HUES48 (cell line): ENCODE results near the gene ZBTB7C.

Experiments
- H3K27ac ChIP-seq: one replicate; pipeline ENCODE4 v1.7.0; 2013; ENCODE audit warnings: low read depth, low read length, inconsistent platforms
- H3K27me3 ChIP-seq: 2 replicates; pipeline ENCODE4 v1.6.1; 2013; ENCODE audit warnings: mild to moderate bottlenecking, low read length; ENCODE audit not compliant: control insufficient read depth, insufficient read depth
- H3K36me3 ChIP-seq: 2 replicates; pipeline ENCODE4 v1.6.1; 2013; ENCODE audit warnings: low read length; ENCODE audit not compliant: control insufficient read depth, insufficient read depth
- H3K4me1 ChIP-seq: 2 replicates; pipeline ENCODE4 v1.6.1; 2013; ENCODE audit warnings: mild to moderate bottlenecking, low read length; ENCODE audit not compliant: control insufficient read depth, insufficient read depth
- H3K4me3 ChIP-seq: 2 replicates; pipeline ENCODE4 v1.5.1; 2013; ENCODE audit warnings: mild to moderate bottlenecking, low read depth, low read length
- H3K9ac ChIP-seq: 2 replicates; pipeline ENCODE4 v1.6.1; 2013; ENCODE audit warnings: mild to moderate bottlenecking, low read depth, low read length, moderate library complexity
- H3K9me3 ChIP-seq: 2 replicates; pipeline ENCODE4 v1.6.1; 2013; ENCODE audit warnings: low read length; ENCODE audit not compliant: control insufficient read depth, insufficient read depth

The ZBTB7C gene

DNA sequence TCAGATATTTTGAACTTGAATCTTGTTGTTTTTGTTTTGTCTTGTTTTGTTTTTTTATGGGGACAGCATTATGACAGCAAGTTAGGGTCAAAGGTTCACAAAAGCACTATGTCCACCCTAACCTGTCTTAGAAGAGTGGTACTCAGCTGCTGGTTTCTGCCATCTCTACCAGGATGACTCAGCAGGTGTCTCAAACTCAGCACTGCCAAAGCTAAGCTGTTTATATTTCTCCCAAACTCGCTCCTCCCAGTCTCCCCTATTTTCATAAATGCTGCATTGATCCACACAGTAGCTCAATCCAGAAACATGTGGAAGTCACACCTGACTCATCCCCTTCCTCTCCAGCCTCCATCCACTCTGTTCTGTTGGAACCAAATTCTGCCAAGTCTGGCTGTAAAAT, 134.9 kb downstream of the ZBTB7C start:
- no peak overlapping the region for H3K9ac ChIP-seq

DNA sequence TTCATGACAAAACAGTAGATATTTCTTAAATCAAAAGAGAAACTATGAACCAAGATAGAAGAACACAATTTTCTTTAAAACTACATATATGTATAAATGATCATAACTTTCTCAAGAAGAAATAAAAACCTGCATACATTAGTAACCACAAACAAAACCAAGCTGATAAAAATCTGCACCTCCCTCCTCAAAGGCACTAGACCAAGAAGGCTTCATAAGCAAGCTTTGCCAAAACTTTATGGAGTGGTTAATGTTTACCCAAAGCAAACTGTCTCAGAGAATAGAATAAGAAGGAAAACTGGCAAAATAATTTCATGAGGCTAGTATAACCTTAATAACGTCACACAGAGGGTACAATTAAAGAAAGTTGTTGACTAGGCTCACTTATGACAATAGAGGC, 138.3 kb downstream of the ZBTB7C start:
- Histone ChIP-seq H3K36me3 (no peaks in the 10 kb centered on the region), H3K9me3 (no peaks in the 10 kb centered on the region), H3K4me3 (no peak overlapping the region), H3K9ac (no peak overlapping the region), H3K27ac (no peak overlapping the region), H3K27me3 (no peaks in the 10 kb centered on the region), H3K4me1 (no peaks in the 10 kb centered on the region)

More for the DNA sequence above, 134.9 kb downstream of the ZBTB7C start:
- Histone ChIP-seq H3K9me3 (no peaks in the 10 kb centered on the region), H3K27ac (no peak overlapping the region), H3K36me3 (no peaks in the 10 kb centered on the region), H3K4me3 (no peak overlapping the region), H3K4me1 (no peaks in the 10 kb centered on the region), H3K27me3 (no peaks in the 10 kb centered on the region)

DNA sequence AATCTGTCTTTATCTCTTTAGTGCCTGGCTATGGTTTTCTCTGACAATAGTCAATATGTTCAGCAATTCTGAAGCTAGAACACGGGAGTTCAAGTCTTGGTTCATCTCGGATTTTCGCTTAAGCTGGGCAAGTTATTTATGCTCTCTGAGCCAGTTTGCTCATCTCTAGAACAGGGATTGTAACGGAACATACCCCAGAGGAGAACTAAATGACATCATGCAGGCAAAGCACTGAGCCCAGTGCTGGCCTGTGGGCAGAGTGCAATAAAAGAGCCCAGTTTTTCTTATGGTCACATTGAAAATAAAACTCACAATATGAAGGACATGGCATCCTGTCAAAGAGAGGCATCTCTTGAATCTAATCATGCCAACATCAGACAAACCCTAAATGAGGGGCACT, 143.9 kb downstream of the ZBTB7C start:
- no peaks in the 10 kb centered on the region for H3K9me3 ChIP-seq
- H3K27me3 ChIP-seq = no peaks in the 10 kb centered on the region
- H3K9ac ChIP-seq = no peak overlapping the region
- no peak overlapping the region for H3K4me3 ChIP-seq
- H3K36me3 ChIP-seq = no peaks in the 10 kb centered on the region
- no peaks in the 10 kb centered on the region for H3K4me1 ChIP-seq
- H3K27ac ChIP-seq = no peak overlapping the region

DNA sequence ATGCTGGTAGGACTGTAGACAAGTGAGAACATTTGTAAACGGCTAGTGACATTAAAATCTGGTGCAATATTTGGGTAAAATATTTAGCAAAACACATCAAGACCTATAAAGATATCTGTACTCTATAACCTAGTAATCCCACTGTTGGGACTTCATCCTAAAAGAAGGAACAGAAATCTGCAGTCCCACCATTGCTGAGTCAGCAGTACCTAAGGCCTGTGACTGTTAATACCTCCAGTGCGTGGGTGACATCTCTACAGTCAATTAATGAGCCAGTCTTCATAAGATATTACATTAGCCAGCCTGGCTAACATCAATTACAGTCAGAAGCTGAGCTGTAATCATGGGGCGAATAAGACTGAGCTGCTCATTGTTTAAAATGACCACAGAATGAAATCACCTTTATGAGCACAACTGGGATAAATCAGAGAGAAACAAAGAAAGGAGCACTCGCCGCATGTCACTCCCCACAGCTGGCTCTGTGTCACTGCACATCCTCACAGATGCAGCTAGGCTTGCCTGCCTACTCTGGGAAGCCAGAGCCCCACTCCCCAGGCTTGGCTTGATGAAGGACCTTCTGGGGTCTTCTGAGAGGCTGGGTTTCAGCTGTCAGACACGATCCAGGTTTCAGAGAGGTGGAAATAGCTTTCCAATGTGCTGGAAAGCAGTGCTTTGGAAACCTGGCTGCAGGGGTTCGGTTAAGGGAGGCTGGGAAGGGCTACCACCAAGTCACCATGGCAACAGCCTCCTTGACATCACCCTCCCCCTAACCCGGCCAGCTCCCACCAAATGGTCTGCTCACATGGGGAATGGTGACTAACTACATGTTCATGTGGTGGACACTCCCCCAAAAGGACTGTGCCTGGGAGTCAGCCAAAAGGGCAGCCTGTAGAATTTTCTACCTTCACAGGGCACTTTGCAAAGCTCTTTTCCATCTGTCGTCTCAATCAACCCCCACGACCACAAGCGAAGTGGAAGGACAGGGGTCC, 145.0 kb downstream of the ZBTB7C start:
- no peaks in the 10 kb centered on the region for H3K9me3 ChIP-seq
- H3K4me3 ChIP-seq = no peak overlapping the region
- H3K27me3 ChIP-seq = no peaks in the 10 kb centered on the region
- H3K9ac ChIP-seq = no peak overlapping the region
- H3K36me3 ChIP-seq = no peaks in the 10 kb centered on the region
- H3K4me1 ChIP-seq = no peaks in the 10 kb centered on the region
- no peak overlapping the region for H3K27ac ChIP-seq

DNA sequence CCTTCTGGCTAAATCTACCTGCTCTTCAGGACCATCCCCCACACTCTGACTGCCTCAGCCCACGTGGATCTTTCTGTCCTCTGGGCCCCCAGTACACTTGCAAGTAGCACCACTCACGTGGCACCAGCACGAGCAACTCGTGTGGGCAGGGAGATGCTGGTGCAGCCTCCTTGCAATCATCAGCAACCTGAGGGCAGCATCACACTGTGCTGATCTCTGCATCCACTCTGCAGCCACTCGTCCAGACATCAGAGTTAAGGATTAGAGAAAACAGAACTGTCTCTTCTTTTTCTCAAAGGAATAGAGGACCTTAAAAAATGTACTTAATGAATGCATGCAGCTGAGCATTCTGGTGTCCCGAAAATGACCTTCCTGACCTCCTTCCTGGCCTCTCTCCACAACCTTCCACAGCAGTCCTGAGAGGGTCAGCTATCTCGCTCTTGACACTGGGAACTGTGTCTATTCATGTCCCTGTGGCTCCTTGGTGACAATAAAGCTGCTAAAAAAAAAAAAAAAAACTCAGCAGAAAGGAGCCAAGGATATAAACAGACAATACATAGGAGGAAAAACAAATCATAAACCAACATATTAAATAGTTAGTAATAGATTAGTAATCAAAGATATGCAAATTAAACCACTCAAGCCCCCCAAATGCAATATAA, 145.9 kb downstream of the ZBTB7C start:
- Histone ChIP-seq H3K27me3 (no peaks in the 10 kb centered on the region), H3K4me1 (no peaks in the 10 kb centered on the region), H3K27ac (no peak overlapping the region), H3K36me3 (no peaks in the 10 kb centered on the region), H3K4me3 (no peak overlapping the region), H3K9me3 (no peaks in the 10 kb centered on the region), H3K9ac (no peak overlapping the region)

DNA sequence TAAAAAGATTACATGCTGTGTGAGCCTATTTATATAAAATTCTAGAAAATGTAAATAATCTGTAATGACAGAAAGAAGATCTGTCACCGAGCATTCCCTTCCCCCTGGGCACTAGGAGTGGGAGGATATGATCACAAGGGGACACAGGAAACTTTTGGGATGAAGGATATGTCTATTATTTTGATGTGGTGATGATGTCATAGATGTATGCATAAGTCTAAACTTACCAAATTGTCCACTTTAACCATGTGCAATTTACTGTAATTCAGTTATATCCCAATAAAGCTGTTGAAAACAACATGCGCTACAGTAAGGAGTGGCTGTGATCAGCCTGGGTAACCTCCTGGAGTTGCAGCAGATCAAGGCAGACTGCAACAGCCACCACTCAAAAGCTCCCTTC, 148.9 kb downstream of the ZBTB7C start:
- Histone ChIP-seq H3K9me3 (no peaks in the 10 kb centered on the region), H3K36me3 (no peaks in the 10 kb centered on the region), H3K4me3 (no peak overlapping the region), H3K27ac (no peak overlapping the region), H3K4me1 (no peaks in the 10 kb centered on the region), H3K27me3 (no peaks in the 10 kb centered on the region), H3K9ac (no peak overlapping the region)

DNA sequence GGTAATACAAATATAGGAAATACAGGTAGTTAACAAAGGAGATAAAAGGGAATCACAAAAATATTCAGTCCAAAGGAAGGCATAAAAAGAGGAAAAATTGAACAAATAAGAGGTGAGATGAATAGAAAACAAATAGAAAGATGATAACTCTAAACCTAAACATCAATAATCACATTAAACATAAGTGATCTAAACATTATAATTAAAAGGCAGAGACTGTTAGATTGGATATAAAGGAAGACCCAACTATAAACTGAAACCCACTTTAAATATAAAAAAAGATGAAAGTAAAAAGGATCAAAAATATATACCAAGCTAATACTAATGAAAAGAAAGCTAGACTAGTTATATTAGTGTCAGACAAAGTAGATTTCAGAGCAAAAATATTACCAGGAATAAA, 152.3 kb downstream of the ZBTB7C start:
- Histone ChIP-seq H3K4me1 (no peaks in the 10 kb centered on the region), H3K9ac (no peak overlapping the region), H3K27ac (no peak overlapping the region), H3K36me3 (no peaks in the 10 kb centered on the region), H3K4me3 (no peak overlapping the region), H3K27me3 (no peaks in the 10 kb centered on the region), H3K9me3 (no peaks in the 10 kb centered on the region)

DNA sequence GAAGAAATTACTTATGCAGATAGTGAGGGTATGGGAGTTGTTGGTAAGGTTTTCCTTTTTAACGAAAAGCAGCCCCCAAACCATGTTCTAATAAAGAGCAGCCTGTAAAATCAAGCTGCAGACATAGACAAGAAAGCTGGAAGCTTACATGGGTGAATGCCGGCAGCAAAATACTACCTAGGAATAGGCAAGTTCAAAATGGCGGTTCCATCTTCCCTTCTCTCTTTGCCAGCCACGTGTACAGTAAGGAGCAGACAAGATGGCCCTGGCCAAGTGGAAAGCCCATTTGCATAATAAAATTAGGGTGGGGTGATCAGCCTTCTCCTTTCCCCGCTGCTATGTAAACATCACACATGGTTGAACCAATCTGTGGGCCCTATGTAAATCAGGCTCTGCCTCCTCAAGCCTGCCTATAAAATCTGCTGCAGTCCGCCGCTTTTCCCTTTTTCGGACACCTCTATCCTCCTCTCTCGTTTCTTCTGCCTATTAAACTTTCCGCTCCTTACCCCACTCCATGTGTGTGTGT, 155.0 kb downstream of the ZBTB7C start:
- no peak overlapping the region for H3K27ac ChIP-seq
- H3K27me3 ChIP-seq = no peaks in the 10 kb centered on the region
- H3K9ac ChIP-seq = no peak overlapping the region
- H3K9me3 ChIP-seq = no peaks in the 10 kb centered on the region
- H3K36me3 ChIP-seq = no peaks in the 10 kb centered on the region
- no peaks in the 10 kb centered on the region for H3K4me1 ChIP-seq
- H3K4me3 ChIP-seq = no peak overlapping the region

DNA sequence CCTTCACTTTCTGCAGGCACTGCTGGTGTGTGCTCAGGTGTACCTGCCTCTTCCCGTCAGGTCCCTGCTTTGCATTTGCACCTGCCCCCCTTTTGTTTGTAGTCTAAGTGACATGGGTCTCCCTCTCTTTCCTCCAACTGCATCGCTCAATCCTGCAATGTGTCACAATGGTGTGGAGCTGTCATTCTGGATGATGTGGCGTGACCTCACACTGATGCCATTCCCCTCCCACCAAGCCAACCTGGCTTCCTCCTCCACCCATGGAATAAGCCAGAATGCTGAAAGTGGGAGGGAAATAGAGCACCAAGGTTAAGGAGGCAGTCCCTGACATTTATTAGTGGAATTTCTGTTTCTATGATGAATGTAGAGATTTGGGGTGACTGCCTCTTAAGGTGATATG, 156.7 kb downstream of the ZBTB7C start:
- Histone ChIP-seq H3K4me1 (no peaks in the 10 kb centered on the region), H3K9me3 (no peaks in the 10 kb centered on the region), H3K4me3 (no peak overlapping the region), H3K27me3 (no peaks in the 10 kb centered on the region), H3K36me3 (no peaks in the 10 kb centered on the region), H3K27ac (no peak overlapping the region), H3K9ac (no peak overlapping the region)

DNA sequence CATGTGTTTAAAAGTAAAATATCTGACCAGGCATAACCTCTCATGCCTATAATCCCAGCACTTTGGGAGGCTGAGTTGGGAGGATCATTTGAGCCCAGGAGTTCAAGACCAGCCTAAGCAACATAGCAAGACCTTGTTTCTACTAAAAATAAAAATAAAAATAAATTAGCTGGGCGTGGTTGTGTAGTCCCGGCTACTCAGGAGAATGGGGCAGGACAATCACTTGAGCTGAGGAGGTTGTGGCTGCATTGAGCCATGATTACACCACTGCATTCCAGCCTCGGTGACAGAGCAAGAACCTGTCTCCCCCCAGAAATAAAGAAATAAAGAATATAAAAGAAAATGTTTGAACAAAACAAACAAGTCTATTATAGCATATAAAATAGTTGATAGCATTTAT, 158.3 kb downstream of the ZBTB7C start:
- Histone ChIP-seq H3K36me3 (no peaks in the 10 kb centered on the region), H3K4me1 (no peaks in the 10 kb centered on the region), H3K9me3 (no peaks in the 10 kb centered on the region), H3K27me3 (no peaks in the 10 kb centered on the region), H3K4me3 (no peak overlapping the region), H3K9ac (no peak overlapping the region), H3K27ac (no peak overlapping the region)

DNA sequence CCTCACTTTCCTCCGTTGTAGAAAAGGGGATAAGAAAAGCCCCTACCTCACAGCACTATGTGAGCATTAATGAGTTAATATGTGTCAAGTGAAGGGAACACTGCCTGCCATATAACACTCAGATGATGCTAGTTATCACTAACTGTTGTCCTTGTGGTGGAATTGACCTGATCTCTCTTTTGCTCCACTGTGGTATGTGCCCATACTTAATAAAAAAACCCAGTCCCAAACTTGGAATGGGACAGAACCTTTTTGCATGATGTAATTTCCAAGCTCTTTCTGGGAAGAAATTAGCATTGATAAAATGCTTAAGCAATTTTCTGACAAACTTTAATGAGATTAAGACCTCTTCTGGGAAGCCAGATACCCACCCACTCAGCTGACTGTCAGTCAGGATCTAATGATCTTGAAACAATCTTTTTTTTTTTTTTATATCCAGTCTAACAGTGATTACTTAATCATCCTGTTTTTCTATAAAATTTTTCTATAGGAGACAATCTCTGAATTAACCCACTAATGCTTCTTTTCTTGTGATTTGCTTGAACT, 158.7 kb downstream of the ZBTB7C start:
- Histone ChIP-seq H3K9me3 (no peaks in the 10 kb centered on the region; the same call in 1 of the 2 replicates), H3K36me3 (no peaks in the 10 kb centered on the region), H3K27ac (no peak overlapping the region), H3K4me3 (no peak overlapping the region), H3K9ac (no peak overlapping the region), H3K27me3 (no peaks in the 10 kb centered on the region), H3K4me1 (no peaks in the 10 kb centered on the region)
